K562 (cell line): ENCODE data around the gene TARS3. TPM values are rescaled to one million over a fixed set of nuclear protein-coding genes. Genes with fewer than 3 reads are reported as not detected.

Experiments used
- ATAC-seq: fragments of 200-7000 bp; cut with Tn5 transposase; 3 replicates; pipeline ENCODE4 v1.9.1; 2020; ENCODE audit warnings: moderate library complexity
- BruUV-seq: library from RNA; stranded (reverse); fragments of 400-500 nt; replicated peaks from 2 replicates; lab custom pipeline; 2021; lab: Mats Ljungman, UMichigan
- CTCF ChIA-PET: fragments of 300-600 bp; formaldehyde crosslinking; extraction: SDS; loops from one replicate; lab custom pipeline; 2021; ENCODE audit warnings: low intra/inter-chr PET ratio; lab: Yijun Ruan, JAX
- POLR2A ChIA-PET: fragments of 300-600, 350-650 bp; sonication (Branson Sonifier 250); formaldehyde crosslinking; extraction: SDS; loops from one replicate; lab custom pipeline; 2021; ENCODE audit warnings: antibody characterized with exemption, inconsistent platforms; lab: Yijun Ruan, JAX
- DNase-seq, 4 experiments: peaks; one replicate each; pipeline versions ENCODE4 v3.0.0 to v3.0.0-alpha.2; 2011 to 2018; ENCODE audit warnings: low spot score in 3 of 4, mixed read lengths in 3 of 4; ENCODE audit errors: extremely low read depth in 1 of 4
- FAIRE-seq: peaks from 2 replicates; lab custom pipeline; 2011; peaks lifted over from hg19 to GRCh38; lab: Jason Lieb, UNC
- H2AFZ ChIP-seq: 2 replicates; pipeline ENCODE4 v1.6.0; 2011; ENCODE audit warnings: low read depth, low read length, control low read depth, inconsistent platforms
- H3K27ac ChIP-seq: fragments of 200-600 bp; 3 replicates; pipeline ENCODE4 v1.8.0; 2011; ENCODE audit warnings: low read depth, mild to moderate bottlenecking, control low read depth, inconsistent platforms, low read length, moderate library complexity, mixed read lengths; ENCODE audit errors: extremely low read depth
- H3K27me3 ChIP-seq, 2 experiments: fragments of 300-600 bp in 1 of 2; 2 replicates in 1 of 2; 3 replicates in 1 of 2; pipeline versions ENCODE4 v1.6.0 to v1.8.0; 2011; ENCODE audit warnings: inconsistent platforms in 2 of 2, low read length in 2 of 2, mild to moderate bottlenecking in 1 of 2, mixed read lengths in 1 of 2, moderate library complexity in 1 of 2; ENCODE audit not compliant: control insufficient read depth in 2 of 2, insufficient read depth in 2 of 2
- H3K36me3 ChIP-seq: fragments of 300-600 bp; 3 replicates; pipeline ENCODE4 v1.8.0; 2011; ENCODE audit warnings: mild to moderate bottlenecking, low read length, inconsistent platforms; ENCODE audit not compliant: control insufficient read depth, insufficient read depth
- H3K4me1 ChIP-seq, 2 experiments: fragments of 200-600 bp in 1 of 2; replicated peaks in 1 of 2; 2 replicates in 1 of 2; 3 replicates in 1 of 2; pipeline versions ENCODE4 v1.5.1 to v1.8.0; 2011; ENCODE audit warnings: inconsistent platforms in 2 of 2, low read length in 2 of 2, mild to moderate bottlenecking in 1 of 2, mixed read lengths in 1 of 2, moderate library complexity in 1 of 2; ENCODE audit not compliant: control insufficient read depth in 2 of 2, insufficient read depth in 2 of 2
- H3K4me2 ChIP-seq: 2 replicates; pipeline ENCODE4 v1.6.1; 2011; ENCODE audit warnings: low read length, control low read depth, inconsistent platforms, mixed read lengths; ENCODE audit not compliant: insufficient read depth
- H3K4me3 ChIP-seq: fragments of 200-600 bp; sonication (generic), shearing (Covaris generic); 2 replicates; pipeline ENCODE4 v1.5.1; 2016; ENCODE audit warnings: control low read depth, inconsistent platforms
- H3K79me2 ChIP-seq: fragments of 200-600 bp; 3 replicates; pipeline ENCODE4 v1.8.0; 2011; ENCODE audit warnings: low read length, inconsistent platforms; ENCODE audit not compliant: control insufficient read depth, insufficient read depth
- H3K9ac ChIP-seq, 2 experiments: 2 replicates each; pipeline versions ENCODE4 v1.6.0 to v1.6.1; 2011; ENCODE audit warnings: low read depth in 2 of 2, low read length in 2 of 2, control low read depth in 1 of 2, inconsistent platforms in 1 of 2, mild to moderate bottlenecking in 1 of 2, mixed read lengths in 1 of 2; ENCODE audit not compliant: insufficient read depth in 1 of 2
- H3K9me1 ChIP-seq: one replicate; pipeline ENCODE4 v1.6.0; 2011; ENCODE audit warnings: inconsistent platforms, mild to moderate bottlenecking, low read length, moderate library complexity; ENCODE audit not compliant: control insufficient read depth, insufficient read depth
- H3K9me3 ChIP-seq: replicated peaks from 2 replicates; pipeline ENCODE4 v1.5.1; 2011; ENCODE audit warnings: low read depth, low read length, inconsistent platforms; ENCODE audit not compliant: control insufficient read depth, insufficient read depth
- H4K20me1 ChIP-seq: replicated peaks from 2 replicates; pipeline ENCODE4 v1.6.1; 2011; ENCODE audit warnings: low read length, inconsistent platforms, mixed read lengths; ENCODE audit not compliant: control insufficient read depth, insufficient read depth
- ESRRB ChIP-seq: fragments of 250-450 bp; sonication (Bioruptor Pico); IDR thresholded peaks from 2 replicates; pipeline ENCODE4 v1.5.0; 2020; ENCODE audit warnings: mild to moderate bottlenecking, moderate library complexity, borderline replicate concordance
- FOS ChIP-seq: IDR thresholded peaks from 3 replicates; pipeline ENCODE4 v1.6.1; 2011; ENCODE audit not compliant: insufficient read length; ENCODE audit errors: extremely low read depth
- FOXM1 ChIP-seq, 2 experiments: fragments of 450-650 bp in 1 of 2; sonication (generic) in 1 of 2; formaldehyde crosslinking in 1 of 2; IDR thresholded peaks; 2 replicates each; pipeline versions ENCODE4 v1.6.1 to v1.9.0; 2017 to 2022; ENCODE audit warnings: low read depth in 2 of 2, mild to moderate bottlenecking in 2 of 2, missing genetic modification reagents in 1 of 2, moderate library complexity in 1 of 2
- L3MBTL2 ChIP-seq: fragments of 450-650 bp; IDR thresholded peaks from 2 replicates; pipeline ENCODE4 v1.6.1; 2016; ENCODE audit warnings: mild to moderate bottlenecking, moderate library complexity
- MBD2 ChIP-seq: sonication (generic); IDR thresholded peaks from 2 replicates; pipeline ENCODE4 v1.6.1; 2016; ENCODE audit warnings: low read depth, borderline replicate concordance
- NFIC ChIP-seq: fragments of 450-650 bp; IDR thresholded peaks from 2 replicates; pipeline ENCODE4 v1.6.1; 2017; ENCODE audit warnings: mild to moderate bottlenecking, inconsistent platforms
- NR1H2 ChIP-seq: sonication (generic); formaldehyde crosslinking; IDR thresholded peaks from 2 replicates; pipeline ENCODE4 v1.4.0; 2020; ENCODE audit warnings: mild to moderate bottlenecking, missing genetic modification reagents
- PHF21A ChIP-seq: fragments of 450-650 bp; IDR thresholded peaks from 2 replicates; pipeline ENCODE4 v1.6.1; 2017; ENCODE audit warnings: low read depth, borderline replicate concordance
- SLC30A9 ChIP-seq: fragments of 250-450 bp; sonication (Bioruptor Pico); IDR thresholded peaks from 2 replicates; pipeline ENCODE4 v1.8.0; 2022; ENCODE audit warnings: mild to moderate bottlenecking, moderate library complexity
- SMAD1 ChIP-seq: fragments of 150-350 bp; IDR thresholded peaks from 2 replicates; pipeline ENCODE4 v1.6.1; 2014; ENCODE audit warnings: low read length, low read depth; ENCODE audit not compliant: partially characterized antibody
- SOX6 ChIP-seq: fragments of 450-650 bp; IDR thresholded peaks from 2 replicates; pipeline ENCODE4 v1.6.1; 2014; ENCODE audit warnings: mild to moderate bottlenecking
- ZNF174 ChIP-seq: fragments of 250-450 bp; sonication (Bioruptor Pico); IDR thresholded peaks from 2 replicates; pipeline ENCODE4 v1.4.0; 2020; ENCODE audit warnings: mild to moderate bottlenecking
- ZNF384 ChIP-seq: IDR thresholded peaks from 2 replicates; pipeline ENCODE4 v1.6.1; 2012; ENCODE audit warnings: low read depth, low read length, improper control_type of control experiment
- ZNF766 ChIP-seq: fragments of 200-800 bp; sonication (Bioruptor generic); conservative IDR thresholded peaks from 2 replicates; pipeline ENCODE4 v1.6.1; 2016; ENCODE audit warnings: missing genetic modification characterization, missing compliant biosample characterization
- ZSCAN29 ChIP-seq: fragments of 450-650 bp; IDR thresholded peaks from 2 replicates; pipeline ENCODE4 v1.6.1; 2017
- WGBS: fragments of 100-300 bp; shearing (Covaris generic); methylation state at CpG from one replicate; pipeline ENCODE4 v1.1.6; 2016; ENCODE audit warnings: low coverage, mixed read lengths; ENCODE audit not compliant: insufficient coverage; ENCODE audit errors: missing lambda C conversion rate; 5-methylcytosine and 5-hydroxymethylcytosine counted together
- in situ Hi-C: fragments of 300-500 bp; cut with MboI; formaldehyde crosslinking; loops from 4 replicates; pipeline ENCODE4 v1.15.0; 2018; ENCODE audit warnings: inconsistent platforms, mixed read lengths
- intact Hi-C: fragments of 100-400 bp; cut with micrococcal nuclease; formaldehyde crosslinking; loops from 2 replicates; pipeline ENCODE4 v1.14.2; 2022
- polyA plus RNA-seq, 8 experiments: library from polyadenylated mRNA; depleted of rRNA in 4 of 8; stranded (reverse) in 5 of 8; unstranded in 3 of 8; fragments of >200 nt; fragmentation: Nextera tagmentation in 2 of 8; fragmentation: Illumina TruSeq in 1 of 8; extraction: Ambion mirVana in 2 of 8; extraction: Trizol in 1 of 8; gene quantifications; 2 replicates each; pipeline versions ENCODE4 v1.2.1 to v1.2.3, GENCODE V29; 2011 to 2014; ENCODE audit warnings: inconsistent platforms in 1 of 8, missing spikeins in 1 of 8
- total RNA-seq, 7 experiments: library from RNA; depleted of rRNA in 6 of 7; stranded (reverse); fragments of >200 nt in 6 of 7; fragmentation: Illumina TruSeq in 2 of 7; extraction: Trizol in 2 of 7; gene quantifications; 2 replicates each; pipeline versions ENCODE4 v1.2.1 to v1.2.3, GENCODE V29; 2011 to 2021; ENCODE audit warnings: low replicate concordance in 1 of 7
- TF ChIP-seq, protein P1 (sequence below): fragments of 200-800 bp; sonication (Bioruptor generic); IDR thresholded peaks from 2 replicates; pipeline ENCODE4 v1.6.1; 2017; ENCODE audit warnings: missing genetic modification characterization, missing compliant biosample characterization
- TF ChIP-seq, protein P2 (sequence below), 2 experiments: fragments of 250-450 bp in 1 of 2; fragments of 450-650 bp in 1 of 2; sonication (Bioruptor Pico) in 1 of 2; IDR thresholded peaks; 2 replicates each; pipeline versions ENCODE4 v1.6.1 to v1.8.0; 2016 to 2021; ENCODE audit warnings: mild to moderate bottlenecking in 2 of 2, moderate library complexity in 2 of 2, missing compliant biosample characterization in 1 of 2, missing genetic modification characterization in 1 of 2
- TF ChIP-seq, protein P3 (sequence below): sonication (generic); formaldehyde crosslinking; IDR thresholded peaks from 2 replicates; pipeline ENCODE4 v1.5.0; 2020; ENCODE audit warnings: missing genetic modification reagents

Gene TARS3
- total and polyA plus RNA-seq, 9 of the 15 experiments (the other 6 are each of a cell fraction or from before 2014, with no cell fraction given): 2.1 to 14.7 (median 9.8) TPM

DNA sequence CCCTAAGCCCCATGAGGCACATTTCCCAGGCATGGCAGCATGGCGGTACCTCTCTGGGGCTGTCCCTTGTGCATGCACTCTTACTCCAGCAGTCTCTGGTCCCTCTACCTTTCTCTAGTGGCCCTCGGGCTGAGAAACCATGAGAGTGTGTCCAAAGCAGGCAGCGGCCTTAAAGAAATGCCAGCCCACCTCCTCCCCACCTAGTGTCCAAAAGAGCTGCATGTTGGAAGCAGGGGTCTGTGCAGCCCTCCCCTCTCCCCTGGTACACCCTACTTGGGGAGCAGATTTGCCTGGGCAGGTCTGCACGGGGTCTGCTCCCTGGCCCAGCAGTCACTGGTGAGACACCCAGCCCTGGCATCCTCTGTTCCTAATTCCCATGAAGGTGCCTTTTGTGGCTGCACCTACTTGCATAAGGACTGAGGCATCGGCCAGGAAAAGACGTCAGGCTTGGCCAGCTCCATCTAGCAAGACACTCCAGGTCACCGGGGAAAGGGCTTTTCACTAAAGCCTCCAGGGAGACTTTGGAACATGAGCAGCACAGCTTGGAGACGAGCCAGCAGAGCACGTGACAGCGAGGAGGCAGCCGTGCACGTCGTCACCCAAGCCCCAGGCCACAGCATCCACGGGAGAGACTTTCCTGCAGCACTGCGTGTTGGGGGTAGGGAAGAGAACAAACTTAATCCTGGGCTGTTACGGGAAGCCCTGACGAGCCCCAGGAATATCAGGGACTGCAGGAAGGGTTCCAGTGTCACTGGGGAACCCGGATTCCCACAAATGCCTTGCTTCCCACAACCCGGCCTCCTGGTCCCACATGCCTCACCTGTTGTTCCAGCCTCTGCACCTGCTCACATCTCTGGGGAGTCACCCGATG lies 110.9 kb downstream of the TARS3 start:
- no peak for ATAC-seq
- no peaks in the 10 kb centered on the region for H3K79me2 ChIP-seq
- H3K4me1 ChIP-seq: peaks cover 17 to 21% of the 10 kb centered on the region in 2 experiments; a peak in 4 of 5 replicates
- ChIA-PET CTCF (no interaction called here), POLR2A (no interaction called here)
- 0 out of 4 replicates have a peak overlapping the region, but pooled peaks of 1 of the 2 experiments have one; percentile 9 for H3K9ac ChIP-seq
- H4K20me1 ChIP-seq: no peaks in the 10 kb centered on the region
- no peak overlapping the region for H3K27ac ChIP-seq
- H3K9me1 ChIP-seq: no peaks in the 10 kb centered on the region
- no peak overlapping the region for H3K4me3 ChIP-seq
- H2AFZ ChIP-seq: 0 out of 2 replicates have a peak overlapping the region, but pooled peaks have one; percentile 28
- peak; percentile 54 for FAIRE-seq
- no TSS peak for BruUV-seq
- H3K27me3 ChIP-seq: peaks cover 32 to 67% of the 10 kb centered on the region in 2 experiments
- H3K4me2 ChIP-seq: no peak overlapping the region
- H3K36me3 ChIP-seq: no peaks in the 10 kb centered on the region
- DNase-seq: peak in 2 of 4 experiments; percentile 25 to 37
- intact Hi-C loops (no loop called here), in situ Hi-C loops (no loop called here)
- H3K9me3 ChIP-seq: no peaks in the 10 kb centered on the region
- WGBS: 3% methylated on average over 20 of the region's 20 CpGs
- TF ChIP-seq SLC30A9 (CRISPR knock-in tag): no peak
- TF ChIP-seq ZNF766: no peak
- TF ChIP-seq ZNF174 (CRISPR knock-in tag): no peak
- TF ChIP-seq MBD2: no peak
- TF ChIP-seq ZNF384: no peak
- TF ChIP-seq, protein P1, sequence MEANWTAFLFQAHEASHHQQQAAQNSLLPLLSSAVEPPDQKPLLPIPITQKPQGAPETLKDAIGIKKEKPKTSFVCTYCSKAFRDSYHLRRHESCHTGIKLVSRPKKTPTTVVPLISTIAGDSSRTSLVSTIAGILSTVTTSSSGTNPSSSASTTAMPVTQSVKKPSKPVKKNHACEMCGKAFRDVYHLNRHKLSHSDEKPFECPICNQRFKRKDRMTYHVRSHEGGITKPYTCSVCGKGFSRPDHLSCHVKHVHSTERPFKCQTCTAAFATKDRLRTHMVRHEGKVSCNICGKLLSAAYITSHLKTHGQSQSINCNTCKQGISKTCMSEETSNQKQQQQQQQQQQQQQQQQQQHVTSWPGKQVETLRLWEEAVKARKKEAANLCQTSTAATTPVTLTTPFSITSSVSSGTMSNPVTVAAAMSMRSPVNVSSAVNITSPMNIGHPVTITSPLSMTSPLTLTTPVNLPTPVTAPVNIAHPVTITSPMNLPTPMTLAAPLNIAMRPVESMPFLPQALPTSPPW (CRISPR knock-in tag): no peak
- TF ChIP-seq PHF21A: no peak
- 0 out of 2 replicates have a peak, but pooled peaks have one; percentile 7 for TF ChIP-seq L3MBTL2
- TF ChIP-seq NFIC: peak; percentile 86
- TF ChIP-seq, protein P2, sequence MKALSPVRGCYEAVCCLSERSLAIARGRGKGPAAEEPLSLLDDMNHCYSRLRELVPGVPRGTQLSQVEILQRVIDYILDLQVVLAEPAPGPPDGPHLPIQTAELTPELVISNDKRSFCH (CRISPR knock-in tag; IDR thresholded peaks at IDR 0.05): no peak
- TF ChIP-seq, protein P2 (tag; IDR thresholded peaks at IDR 0.05): no peak
- TF ChIP-seq FOS: no peak
- TF ChIP-seq NR1H2: no peak
- TF ChIP-seq, protein P3, sequence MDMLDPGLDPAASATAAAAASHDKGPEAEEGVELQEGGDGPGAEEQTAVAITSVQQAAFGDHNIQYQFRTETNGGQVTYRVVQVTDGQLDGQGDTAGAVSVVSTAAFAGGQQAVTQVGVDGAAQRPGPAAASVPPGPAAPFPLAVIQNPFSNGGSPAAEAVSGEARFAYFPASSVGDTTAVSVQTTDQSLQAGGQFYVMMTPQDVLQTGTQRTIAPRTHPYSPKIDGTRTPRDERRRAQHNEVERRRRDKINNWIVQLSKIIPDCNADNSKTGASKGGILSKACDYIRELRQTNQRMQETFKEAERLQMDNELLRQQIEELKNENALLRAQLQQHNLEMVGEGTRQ (CRISPR knock-in tag): peak; percentile 71
- no peak for TF ChIP-seq ZSCAN29
- no peak for TF ChIP-seq FOXM1 (IDR thresholded peaks at IDR 0.05; ENCODE audit: low read depth)
- no peak for TF ChIP-seq FOXM1 (CRISPR knock-in tag; IDR thresholded peaks at IDR 0.05; ENCODE audit: low read depth)
- TF ChIP-seq ESRRB (CRISPR knock-in tag): no peak
- no peak for TF ChIP-seq SMAD1
- TF ChIP-seq SOX6: no peak
